Neural cell (in vitro differentiated cells): ENCODE results near the gene BPTF. TPM values are rescaled to one million over a fixed set of nuclear protein-coding genes. Genes with fewer than 3 reads are reported as not detected.
"Not testable (repeated sequence)": the region's sequence is repeated elsewhere in the genome, so short reads cannot be mapped to it uniquely, and the experiment has no call there.

ENCODE experiments used
- H2AFZ ChIP-seq: fragments of 200-600, 300-800 bp; sonication (generic), shearing (Covaris generic); 2 replicates; pipeline ENCODE4 v1.6.0; 2014; ENCODE audit warnings: low read depth, mild to moderate bottlenecking, antibody characterized with exemption, low read length, moderate library complexity
- H3F3A ChIP-seq: fragments of 200-600 bp; shearing (Covaris generic); 2 replicates; pipeline ENCODE4 v1.6.1; 2016; ENCODE audit warnings: mild to moderate bottlenecking, moderate library complexity, mixed read lengths, antibody characterized with exemption, low read length; ENCODE audit not compliant: insufficient read depth, poor library complexity, severe bottlenecking
- H3K27ac ChIP-seq: fragments of 200-600, 300-800 bp; sonication (generic), shearing (Covaris generic); 2 replicates; pipeline ENCODE4 v1.5.1; 2014; ENCODE audit warnings: mild to moderate bottlenecking, low read length, moderate library complexity
- H3K27me3 ChIP-seq: fragments of 300-800, 200-600 bp; sonication (generic), shearing (Covaris generic); 2 replicates; pipeline ENCODE4 v1.6.0; 2014; ENCODE audit warnings: mild to moderate bottlenecking, low read depth, low read length, moderate library complexity; ENCODE audit not compliant: insufficient read depth
- H3K36me3 ChIP-seq: fragments of 300-800, 200-600 bp; sonication (generic), shearing (Covaris generic); 2 replicates; pipeline ENCODE4 v1.5.1; 2014; ENCODE audit warnings: mild to moderate bottlenecking, antibody characterized with exemption, low read length, moderate library complexity; ENCODE audit not compliant: insufficient read depth
- H3K4me2 ChIP-seq: fragments of 300-800, 200-600 bp; sonication (generic), shearing (Covaris generic); 2 replicates; pipeline ENCODE4 v1.6.0; 2014; ENCODE audit warnings: mild to moderate bottlenecking, low read length
- H3K4me3 ChIP-seq: fragments of 300-800, 200-600 bp; sonication (generic), shearing (Covaris generic); 2 replicates; pipeline ENCODE4 v1.5.1; 2014; ENCODE audit warnings: mild to moderate bottlenecking, low read length, moderate library complexity
- H3K79me2 ChIP-seq: fragments of 200-600 bp; shearing (Covaris generic); replicated peaks from 2 replicates; pipeline ENCODE4 v1.6.0; 2014; ENCODE audit warnings: mild to moderate bottlenecking, low read length, moderate library complexity; ENCODE audit not compliant: insufficient read depth
- H3K9ac ChIP-seq: fragments of 300-800, 200-600 bp; sonication (generic), shearing (Covaris generic); 2 replicates; pipeline ENCODE4 v1.6.1; 2016; ENCODE audit warnings: mild to moderate bottlenecking, low read length, mixed read lengths
- H3K9me2 ChIP-seq: fragments of 200-600 bp; shearing (Covaris generic); 2 replicates; pipeline ENCODE4 v1.6.1; 2016; ENCODE audit warnings: mild to moderate bottlenecking, low read length, mixed read lengths; ENCODE audit not compliant: insufficient read depth
- H3K9me3 ChIP-seq: fragments of 200-600, 300-800 bp; sonication (generic), shearing (Covaris generic); 2 replicates; pipeline ENCODE4 v1.6.1; 2016; ENCODE audit warnings: mild to moderate bottlenecking, mixed run types, low read length, moderate library complexity, mixed read lengths
- H4K20me1 ChIP-seq: fragments of 200-600 bp; shearing (Covaris generic); 2 replicates; pipeline ENCODE4 v1.6.1; 2016; ENCODE audit warnings: mild to moderate bottlenecking, mixed run types; ENCODE audit not compliant: insufficient read depth
- EP300 ChIP-seq: fragments of 450-650 bp; conservative IDR thresholded peaks from 2 replicates; pipeline ENCODE4 v1.6.1; 2014; ENCODE audit warnings: antibody characterized with exemption, mild to moderate bottlenecking, moderate library complexity; ENCODE audit not compliant: poor library complexity, severe bottlenecking
- EZH2 ChIP-seq: fragments of 200-600, 300-800 bp; shearing (Covaris generic), sonication (generic); IDR thresholded peaks from 2 replicates; pipeline ENCODE4 v1.6.1; 2014; ENCODE audit warnings: antibody characterized with exemption, low read length, borderline replicate concordance, mild to moderate bottlenecking; ENCODE audit not compliant: insufficient read depth, poor library complexity, severe bottlenecking
- MXI1 ChIP-seq: fragments of 450-650 bp; conservative IDR thresholded peaks from 2 replicates; pipeline ENCODE4 v1.6.1; 2014; ENCODE audit warnings: antibody characterized with exemption, mild to moderate bottlenecking; ENCODE audit not compliant: poor library complexity, severe bottlenecking
- POLR2AphosphoS5 ChIP-seq: IDR thresholded peaks from 2 replicates; pipeline ENCODE4 v1.6.1; 2012
- RAD21 ChIP-seq: fragments of 450-650 bp; conservative IDR thresholded peaks from 2 replicates; pipeline ENCODE4 v1.6.1; 2014; ENCODE audit warnings: antibody characterized with exemption, mild to moderate bottlenecking, moderate library complexity
- SMC3 ChIP-seq: fragments of 450-650 bp; conservative IDR thresholded peaks from 2 replicates; pipeline ENCODE4 v1.6.1; 2014; ENCODE audit warnings: antibody characterized with exemption, mild to moderate bottlenecking, moderate library complexity; ENCODE audit not compliant: poor library complexity
- TAF1 ChIP-seq: IDR thresholded peaks from 2 replicates; pipeline ENCODE4 v1.6.1; 2012; ENCODE audit warnings: low read depth
- polyA plus RNA-seq: library from polyadenylated mRNA; depleted of rRNA; stranded (reverse); fragments of >200 nt; gene quantifications from 2 replicates; pipeline ENCODE4 v1.2.3, GENCODE V29; 2014
- TF ChIP-seq, protein P1 (sequence below): fragments of 450-650 bp; IDR thresholded peaks from 2 replicates; pipeline ENCODE4 v1.5.1; 2014; ENCODE audit warnings: antibody characterized with exemption, mild to moderate bottlenecking, moderate library complexity; ENCODE audit not compliant: poor library complexity, severe bottlenecking
- TF ChIP-seq, protein P2 (sequence below): IDR thresholded peaks from 2 replicates; pipeline ENCODE4 v1.6.1; 2012; ENCODE audit warnings: borderline replicate concordance

Gene BPTF
- polyA plus RNA-seq, 1 donor from 2014 or later: 46.7 TPM

DNA sequence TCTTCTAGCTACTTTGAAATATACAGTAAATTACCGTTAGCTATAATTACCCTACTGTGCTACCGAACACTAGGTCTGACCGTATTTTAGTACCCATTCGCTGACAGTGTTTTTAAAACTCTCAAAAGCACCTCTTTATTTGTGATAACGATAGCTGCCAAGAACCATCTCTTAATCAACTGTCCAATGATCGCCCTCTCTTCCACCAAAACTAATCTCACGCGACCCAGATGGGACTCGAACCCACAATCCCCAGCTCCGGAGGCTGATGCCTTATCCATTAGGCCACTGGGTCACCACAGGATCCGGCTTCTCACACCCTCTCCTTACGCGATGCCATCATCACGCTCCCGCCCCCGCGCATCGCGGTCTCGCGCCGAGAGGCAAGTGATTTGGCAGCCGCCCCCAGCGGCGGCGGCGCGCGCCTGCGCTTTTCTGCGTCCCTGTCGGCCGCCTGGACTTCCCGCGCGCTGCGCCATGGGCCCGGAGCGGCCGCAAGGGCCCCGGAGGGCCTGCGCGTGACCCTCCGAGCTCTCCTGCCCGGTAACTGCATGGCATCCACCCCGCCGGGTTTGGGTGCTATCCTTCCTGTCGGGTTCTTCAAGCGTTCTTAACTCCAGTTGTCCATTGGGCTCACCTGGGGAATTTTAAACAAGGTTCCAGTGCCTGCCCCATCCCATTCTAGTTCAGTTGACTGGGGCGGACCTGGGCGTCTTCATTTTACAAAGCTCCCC is 194.5 kb downstream of the BPTF start:
- Histone ChIP-seq H3K36me3 (no peaks in the 10 kb centered on the region), H3K4me2 (peak overlapping the region; percentile 73), H4K20me1 (no peaks in the 10 kb centered on the region), H3K9ac (peak overlapping the region; percentile 72), H2AFZ (peak overlapping the region; percentile 72), H3K79me2 (no peaks in the 10 kb centered on the region), H3K27ac (peak overlapping the region; percentile 59), H3K9me2 (no peaks in the 10 kb centered on the region), H3F3A (no peaks in the 10 kb centered on the region), H3K27me3 (no peaks in the 10 kb centered on the region), H3K9me3 (no peaks in the 10 kb centered on the region), H3K4me3 (peak overlapping the region; percentile 83)
- TF ChIP-seq TAF1 (no peak), RAD21 (peak; percentile 46), MXI1 (no peak), EZH2 (no peak), SMC3 (peak; percentile 58), POLR2AphosphoS5 (peak; percentile 32), EP300 (peak; percentile 40)
- TF ChIP-seq, protein P1, sequence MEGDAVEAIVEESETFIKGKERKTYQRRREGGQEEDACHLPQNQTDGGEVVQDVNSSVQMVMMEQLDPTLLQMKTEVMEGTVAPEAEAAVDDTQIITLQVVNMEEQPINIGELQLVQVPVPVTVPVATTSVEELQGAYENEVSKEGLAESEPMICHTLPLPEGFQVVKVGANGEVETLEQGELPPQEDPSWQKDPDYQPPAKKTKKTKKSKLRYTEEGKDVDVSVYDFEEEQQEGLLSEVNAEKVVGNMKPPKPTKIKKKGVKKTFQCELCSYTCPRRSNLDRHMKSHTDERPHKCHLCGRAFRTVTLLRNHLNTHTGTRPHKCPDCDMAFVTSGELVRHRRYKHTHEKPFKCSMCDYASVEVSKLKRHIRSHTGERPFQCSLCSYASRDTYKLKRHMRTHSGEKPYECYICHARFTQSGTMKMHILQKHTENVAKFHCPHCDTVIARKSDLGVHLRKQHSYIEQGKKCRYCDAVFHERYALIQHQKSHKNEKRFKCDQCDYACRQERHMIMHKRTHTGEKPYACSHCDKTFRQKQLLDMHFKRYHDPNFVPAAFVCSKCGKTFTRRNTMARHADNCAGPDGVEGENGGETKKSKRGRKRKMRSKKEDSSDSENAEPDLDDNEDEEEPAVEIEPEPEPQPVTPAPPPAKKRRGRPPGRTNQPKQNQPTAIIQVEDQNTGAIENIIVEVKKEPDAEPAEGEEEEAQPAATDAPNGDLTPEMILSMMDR: peak; percentile 71
- TF ChIP-seq, protein P2, sequence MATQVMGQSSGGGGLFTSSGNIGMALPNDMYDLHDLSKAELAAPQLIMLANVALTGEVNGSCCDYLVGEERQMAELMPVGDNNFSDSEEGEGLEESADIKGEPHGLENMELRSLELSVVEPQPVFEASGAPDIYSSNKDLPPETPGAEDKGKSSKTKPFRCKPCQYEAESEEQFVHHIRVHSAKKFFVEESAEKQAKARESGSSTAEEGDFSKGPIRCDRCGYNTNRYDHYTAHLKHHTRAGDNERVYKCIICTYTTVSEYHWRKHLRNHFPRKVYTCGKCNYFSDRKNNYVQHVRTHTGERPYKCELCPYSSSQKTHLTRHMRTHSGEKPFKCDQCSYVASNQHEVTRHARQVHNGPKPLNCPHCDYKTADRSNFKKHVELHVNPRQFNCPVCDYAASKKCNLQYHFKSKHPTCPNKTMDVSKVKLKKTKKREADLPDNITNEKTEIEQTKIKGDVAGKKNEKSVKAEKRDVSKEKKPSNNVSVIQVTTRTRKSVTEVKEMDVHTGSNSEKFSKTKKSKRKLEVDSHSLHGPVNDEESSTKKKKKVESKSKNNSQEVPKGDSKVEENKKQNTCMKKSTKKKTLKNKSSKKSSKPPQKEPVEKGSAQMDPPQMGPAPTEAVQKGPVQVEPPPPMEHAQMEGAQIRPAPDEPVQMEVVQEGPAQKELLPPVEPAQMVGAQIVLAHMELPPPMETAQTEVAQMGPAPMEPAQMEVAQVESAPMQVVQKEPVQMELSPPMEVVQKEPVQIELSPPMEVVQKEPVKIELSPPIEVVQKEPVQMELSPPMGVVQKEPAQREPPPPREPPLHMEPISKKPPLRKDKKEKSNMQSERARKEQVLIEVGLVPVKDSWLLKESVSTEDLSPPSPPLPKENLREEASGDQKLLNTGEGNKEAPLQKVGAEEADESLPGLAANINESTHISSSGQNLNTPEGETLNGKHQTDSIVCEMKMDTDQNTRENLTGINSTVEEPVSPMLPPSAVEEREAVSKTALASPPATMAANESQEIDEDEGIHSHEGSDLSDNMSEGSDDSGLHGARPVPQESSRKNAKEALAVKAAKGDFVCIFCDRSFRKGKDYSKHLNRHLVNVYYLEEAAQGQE: peak; percentile 18

DNA sequence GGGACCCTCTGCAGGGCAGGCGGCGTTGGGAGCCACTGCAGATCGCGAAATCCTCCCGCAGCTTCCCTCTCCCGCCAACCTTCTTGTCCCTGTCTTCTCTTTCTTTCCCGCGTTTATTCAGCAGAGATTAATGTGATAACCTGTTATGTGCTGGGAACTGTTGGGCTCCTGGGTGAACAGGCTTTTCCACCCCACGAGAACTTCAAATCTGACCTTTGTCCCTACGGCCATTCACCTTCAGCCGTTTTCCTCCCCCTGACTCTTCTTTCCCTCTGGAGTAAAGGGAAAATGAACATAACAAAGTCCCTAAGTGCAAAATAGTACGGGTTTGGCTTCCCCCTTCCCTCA is 195.1 kb downstream of the BPTF start:
- no peaks in the 10 kb centered on the region for H3K36me3 ChIP-seq
- H4K20me1 ChIP-seq: no peaks in the 10 kb centered on the region
- no peaks in the 10 kb centered on the region for H3K9me2 ChIP-seq
- H3K27ac ChIP-seq: peak overlapping the region; percentile 59
- peak overlapping the region; percentile 72 for H3K9ac ChIP-seq
- H3K9me3 ChIP-seq: no peaks in the 10 kb centered on the region
- H3K79me2 ChIP-seq: no peaks in the 10 kb centered on the region
- no peaks in the 10 kb centered on the region for H3K27me3 ChIP-seq
- peak overlapping the region; percentile 83 for H3K4me3 ChIP-seq
- TF ChIP-seq SMC3: no peak
- TF ChIP-seq, protein P2: no peak
- TF ChIP-seq MXI1: no peak
- TF ChIP-seq, protein P1: no peak
- no peak for TF ChIP-seq RAD21
- no peak for TF ChIP-seq EP300
- no peak for TF ChIP-seq TAF1
- H3F3A ChIP-seq: no peaks in the 10 kb centered on the region
- peak overlapping the region; percentile 72 for H2AFZ ChIP-seq
- peak overlapping the region; percentile 73 for H3K4me2 ChIP-seq

DNA sequence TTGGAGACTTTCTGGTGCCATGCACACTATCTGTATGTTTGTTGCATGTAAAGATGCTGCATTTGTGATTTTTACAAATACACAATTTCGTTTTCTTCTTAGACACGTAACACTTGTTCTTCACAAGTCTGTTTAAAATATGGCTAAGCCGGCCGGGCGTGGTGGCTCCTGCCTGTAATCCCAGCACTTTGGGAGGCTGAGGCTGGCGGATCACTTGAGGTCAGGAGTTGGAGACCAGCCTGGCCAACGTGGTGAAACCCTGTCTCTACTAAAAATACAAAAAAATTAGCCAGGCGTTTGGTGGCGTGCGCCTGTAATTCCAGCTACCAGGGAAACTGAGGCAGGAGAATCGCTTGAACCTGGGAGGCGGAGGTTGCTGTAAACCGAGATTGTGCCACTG is 195.5 kb downstream of the BPTF start:
- not testable (repeated sequence) for H3K79me2 ChIP-seq, H3K27me3 ChIP-seq, H3K27ac ChIP-seq, H2AFZ ChIP-seq, H3F3A ChIP-seq, H4K20me1 ChIP-seq, H3K36me3 ChIP-seq, H3K9me2 ChIP-seq, H3K9me3 ChIP-seq
- H3K4me2 ChIP-seq: peak overlapping the region; percentile 73
- peak overlapping the region; percentile 72 for H3K9ac ChIP-seq
- peak overlapping the region; percentile 83 for H3K4me3 ChIP-seq
